Measurements from ENCODE around the gene CASZ1.

CASZ1 gene

GRCh38 chr1:10662824-10663677 is 133.4 kb downstream of the CASZ1 start:
- in situ Hi-C loops (cut with HindIII; ENCODE audit: low sequenced_read_pairs), result no loop called here
- DNase-seq (ENCODE audit: low read depth), result no peak
- TF ChIP-seq CTCF (IDR thresholded peaks at IDR 0.05; ENCODE audit: low read depth, low read length, missing control alignments), result no peak
- H3K4me3 ChIP-seq (ENCODE audit: low read depth, low read length), result no peak overlapping the region

GRCh38 chr1:10662090-10662688 is 134.3 kb downstream of the CASZ1 start:
- no peak for TF ChIP-seq CTCF (IDR thresholded peaks at IDR 0.05; ENCODE audit: low read depth, low read length, missing control alignments)
- no peak overlapping the region for H3K4me3 ChIP-seq (ENCODE audit: low read depth, low read length)
- in situ Hi-C loops (cut with HindIII; ENCODE audit: low sequenced_read_pairs), result no loop called here
- DNase-seq (ENCODE audit: low read depth), result no peak

DNA sequence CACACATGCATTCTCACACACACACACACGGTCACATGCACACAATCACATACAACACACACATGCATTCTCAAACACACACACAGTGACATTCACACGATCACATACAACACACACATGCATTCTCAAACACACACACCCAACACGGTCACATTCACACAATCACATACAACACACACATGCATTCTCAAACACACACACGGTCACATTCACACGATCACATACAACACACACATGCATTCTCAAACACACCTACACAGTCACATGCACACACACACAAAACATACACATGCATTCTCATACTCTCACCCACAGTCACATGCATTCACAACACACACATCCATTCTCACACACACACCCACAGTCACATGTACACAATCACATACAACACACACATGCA is 135.0 kb downstream of the CASZ1 start:
- in situ Hi-C loops (cut with HindIII; ENCODE audit: low sequenced_read_pairs), result no loop called here

DNA sequence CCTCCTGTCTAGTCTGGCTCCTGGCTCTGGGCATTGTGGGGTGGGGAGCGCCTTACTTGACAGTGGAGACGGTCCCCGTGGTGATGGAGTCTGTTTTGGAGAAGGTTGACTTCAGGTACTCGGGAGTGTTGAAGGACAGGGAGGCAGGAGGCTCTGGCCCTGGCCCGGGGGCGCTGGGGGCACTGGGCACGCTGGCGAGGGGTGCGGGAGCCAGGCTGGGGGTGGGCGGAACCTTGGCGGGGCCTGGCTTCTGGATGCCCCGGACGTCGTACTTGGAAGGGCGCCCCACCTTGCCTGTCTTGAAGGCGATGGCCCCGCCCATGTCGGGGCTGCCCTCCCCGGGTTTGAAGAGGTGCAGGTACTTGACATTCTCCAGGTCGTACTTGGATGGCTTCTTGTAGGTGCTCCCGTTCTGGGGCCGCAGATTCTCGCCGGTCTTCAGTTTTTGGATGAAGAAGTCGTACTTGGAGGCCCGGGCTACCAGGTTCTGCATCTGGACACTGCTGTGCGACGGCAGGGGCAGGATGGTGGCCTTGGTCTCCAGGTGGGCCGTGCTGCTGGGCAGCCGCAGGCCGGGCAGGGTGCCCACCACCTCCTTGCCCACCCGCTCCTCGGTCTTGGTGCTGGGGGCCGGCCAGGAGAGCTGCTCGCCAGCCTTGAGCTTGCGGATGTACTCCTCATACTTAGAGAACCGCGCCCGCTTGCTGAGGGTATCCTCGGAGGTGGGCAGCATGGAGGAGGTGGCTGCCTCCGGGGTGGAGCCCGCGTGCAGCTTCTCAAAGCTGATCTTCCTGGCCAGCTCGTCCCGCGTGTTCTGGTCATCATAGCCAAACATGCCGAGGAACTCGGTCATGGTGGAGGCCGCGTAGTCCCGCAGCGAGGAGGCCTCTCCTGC is 136.6 kb downstream of the CASZ1 start:
- DNase-seq (ENCODE audit: low read depth), result no peak
- in situ Hi-C loops (cut with HindIII; ENCODE audit: low sequenced_read_pairs), result no loop called here
- H3K4me3 ChIP-seq (ENCODE audit: low read depth, low read length), result no peak overlapping the region
- no peak for TF ChIP-seq CTCF (IDR thresholded peaks at IDR 0.05; ENCODE audit: low read depth, low read length, missing control alignments)

More for the DNA sequence above, 135.0 kb downstream of the CASZ1 start:
- H3K4me3 ChIP-seq (ENCODE audit: low read depth, low read length), result no peak overlapping the region
- no peak for TF ChIP-seq CTCF (IDR thresholded peaks at IDR 0.05; ENCODE audit: low read depth, low read length, missing control alignments)
- no peak for DNase-seq (ENCODE audit: low read depth)

GRCh38 chr1:10659218-10659617 is 137.2 kb downstream of the CASZ1 start:
- in situ Hi-C loops (cut with HindIII; ENCODE audit: low sequenced_read_pairs), result no loop called here
- TF ChIP-seq CTCF (IDR thresholded peaks at IDR 0.05; ENCODE audit: low read depth, low read length, missing control alignments), result no peak
- no peak for DNase-seq (ENCODE audit: low read depth)
- H3K4me3 ChIP-seq (ENCODE audit: low read depth, low read length), result no peak overlapping the region

- in situ Hi-C loops (cut with HindIII; ENCODE audit: low sequenced_read_pairs), result no loop called here
- DNase-seq (ENCODE audit: low read depth), result no peak
- H3K4me3 ChIP-seq (ENCODE audit: low read depth, low read length), result no peak overlapping the region
- TF ChIP-seq CTCF (IDR thresholded peaks at IDR 0.05; ENCODE audit: low read depth, low read length, missing control alignments), result no peak
These were observed 137.9 kb downstream of the CASZ1 start for GRCh38 chr1:10658396-10659066.

Data from astrocyte of the cerebellum (primary cell).